Activated CD4-positive, alpha-beta T cell treated with anti-CD3 and anti-CD28 coated beads, Interleukin-2, amount 50 U/mL, for 48 hours (primary cell): ENCODE data around the gene ZFAND3.

ENCODE experiments used
- DNase-seq, 2 experiments: peaks; one replicate each; pipeline ENCODE4 v3.0.0-alpha.2; 2020

Gene ZFAND3

DNA sequence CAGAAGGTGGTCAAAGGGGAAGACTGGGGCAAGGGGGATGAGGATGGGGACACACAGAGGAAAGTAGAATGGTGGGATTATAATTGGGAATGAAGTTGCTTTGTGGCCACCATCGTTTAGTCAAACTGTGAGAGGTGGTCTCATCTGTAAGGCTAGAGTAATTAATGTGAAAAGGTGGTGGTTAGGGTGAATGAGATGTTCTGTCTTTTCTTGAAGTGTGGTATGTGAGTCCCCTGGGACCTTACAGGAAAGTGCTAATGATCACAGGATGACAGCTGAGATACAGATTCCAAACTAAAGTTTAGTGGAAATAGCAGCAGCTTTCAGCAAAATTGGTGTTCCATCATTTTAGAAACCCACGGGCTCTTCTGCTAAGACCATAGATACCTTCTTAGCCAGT, 10.7 kb downstream of the ZFAND3 start:
- DNase-seq: no peak

GRCh38 chr6:37831457-37831856, 11.9 kb downstream of the ZFAND3 start:
- no peak for DNase-seq

DNA sequence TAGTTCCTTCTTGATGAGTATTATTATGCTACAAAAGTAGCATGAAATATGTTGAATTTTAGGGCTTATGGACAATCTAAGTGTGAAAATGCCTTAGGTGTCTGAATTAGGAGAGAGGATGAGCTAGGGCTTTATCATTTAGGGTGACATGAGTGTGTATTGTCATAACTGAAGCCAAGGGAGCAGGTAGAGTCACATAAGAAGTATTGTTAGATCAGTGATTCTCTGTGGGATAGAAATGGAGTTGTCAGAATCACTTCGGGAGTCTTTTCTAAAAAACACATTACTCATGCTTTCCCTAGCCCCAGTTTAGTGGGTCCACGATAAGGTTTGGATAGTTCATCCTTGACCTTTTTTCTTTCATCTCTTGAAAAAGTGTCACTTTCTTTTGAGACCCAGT, 16.4 kb downstream of the ZFAND3 start:
- no peak for DNase-seq

GRCh38 chr6:37838219-37838921, 18.8 kb downstream of the ZFAND3 start:
- DNase-seq: no peak

- no peak for DNase-seq
Observed at GRCh38 chr6:37840143-37840939, 20.8 kb downstream of the ZFAND3 start.

DNA sequence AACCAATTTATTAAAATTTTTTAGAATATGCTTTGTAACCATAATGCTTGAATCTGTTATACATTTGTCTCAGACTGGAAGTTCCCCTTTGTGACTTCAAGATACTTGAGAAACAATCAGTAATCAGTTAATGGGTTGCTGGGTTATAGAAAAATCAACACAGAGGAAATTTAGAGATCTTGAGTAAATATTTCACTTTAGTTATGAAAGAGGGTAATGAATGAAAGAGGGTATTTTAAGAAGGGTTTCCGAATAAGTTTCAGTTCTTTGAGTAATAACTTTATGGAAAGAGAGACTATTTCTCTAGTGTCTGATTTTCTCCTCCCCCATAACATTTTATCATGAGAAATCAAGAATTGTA, 21.4 kb downstream of the ZFAND3 start:
- DNase-seq: no peak

- no peak for DNase-seq
Observed at GRCh38 chr6:37845026-37845911, 25.7 kb downstream of the ZFAND3 start.

DNA sequence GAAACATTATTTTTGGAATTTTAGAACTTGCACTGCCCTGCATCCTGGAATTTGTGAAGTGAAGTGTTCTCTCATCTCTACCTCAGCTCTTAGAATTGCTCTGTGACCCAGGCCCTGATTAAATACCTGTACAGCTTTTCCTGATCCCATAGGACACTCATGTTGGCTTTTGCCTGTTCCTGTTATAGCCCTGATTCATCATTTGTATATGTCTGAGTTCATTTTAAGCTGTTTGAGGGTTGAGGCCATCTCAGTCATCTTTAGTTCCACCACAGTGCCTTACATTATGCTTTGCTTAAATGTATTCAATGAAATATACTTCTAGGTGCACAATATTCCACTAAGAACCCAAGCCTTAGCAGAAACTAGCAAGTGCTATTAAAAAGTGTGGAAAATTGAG, 26.4 kb downstream of the ZFAND3 start:
- DNase-seq: no peak

DNA sequence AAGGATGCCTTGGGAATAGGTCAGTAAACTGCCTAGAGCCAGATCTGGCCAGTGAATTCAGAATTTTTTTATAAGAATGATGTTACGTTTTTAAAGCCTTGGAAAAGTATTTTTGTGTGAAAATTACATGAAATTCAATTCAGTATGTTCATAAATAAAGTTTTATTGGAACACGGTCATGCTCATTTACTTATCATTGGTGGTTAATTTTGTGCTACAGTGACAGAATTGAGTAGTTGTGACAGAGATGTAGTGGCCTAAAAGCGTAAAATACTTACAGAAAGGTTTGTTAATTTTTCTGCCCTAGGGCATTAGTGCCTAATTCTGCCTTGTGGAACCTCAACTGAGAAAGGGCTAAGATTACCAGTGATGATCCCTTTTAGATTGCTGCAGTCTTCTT, 28.2 kb downstream of the ZFAND3 start:
- DNase-seq: no peak

GRCh38 chr6:37848371-37848770, 28.8 kb downstream of the ZFAND3 start:
- DNase-seq: no peak

DNA sequence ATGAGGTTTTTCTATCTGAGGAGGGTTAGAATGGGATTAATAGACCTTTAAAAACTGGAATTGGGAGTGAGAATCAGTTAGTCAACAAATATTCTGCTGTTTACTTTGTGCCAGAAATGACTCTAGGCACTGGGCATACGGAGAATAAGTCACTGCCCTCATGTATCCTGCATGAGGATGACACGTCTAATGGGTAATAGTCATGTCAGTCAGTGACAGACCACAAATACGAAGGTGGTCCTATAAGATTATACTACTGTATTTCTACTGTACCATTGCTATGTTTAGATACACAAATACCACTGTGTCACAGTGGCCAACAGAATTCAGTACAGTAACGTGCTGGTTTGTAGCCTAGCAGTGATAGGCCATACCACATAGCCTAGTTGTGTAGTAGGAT, 30.7 kb downstream of the ZFAND3 start:
- no peak for DNase-seq

DNA sequence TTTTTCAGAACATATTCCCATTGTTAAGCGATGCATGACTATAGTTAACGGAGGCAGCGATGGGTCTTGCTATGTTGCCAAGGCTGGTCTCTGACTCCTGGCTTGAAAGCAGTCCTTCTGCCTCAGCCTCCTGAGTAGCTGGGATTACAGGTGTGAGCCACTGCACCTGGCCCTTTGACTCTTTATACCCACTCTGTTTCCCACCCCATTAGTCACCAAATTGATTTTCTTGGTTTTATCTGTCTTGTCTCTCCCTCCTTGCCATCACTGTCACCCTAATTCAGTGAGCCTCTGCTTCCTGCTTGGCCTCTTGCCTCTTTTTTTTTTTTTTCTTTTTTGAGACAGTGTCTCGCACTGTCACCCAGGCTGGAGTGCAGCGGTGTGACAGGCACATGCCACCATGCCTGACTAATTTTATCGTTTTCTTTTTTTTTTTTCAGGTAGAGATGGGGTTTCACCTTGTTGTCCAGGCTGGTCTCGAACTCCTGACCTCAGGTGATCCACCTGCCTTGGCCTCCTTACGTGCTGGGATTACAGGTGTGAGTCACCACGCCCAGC, 31.3 kb downstream of the ZFAND3 start:
- no peak for DNase-seq

GRCh38 chr6:37851997-37852524, 32.5 kb downstream of the ZFAND3 start:
- no peak for DNase-seq

- no peak for DNase-seq
Observed at GRCh38 chr6:37856285-37856684, 36.8 kb downstream of the ZFAND3 start.

- DNase-seq: no peak
Observed at GRCh38 chr6:37858363-37858762, 38.8 kb downstream of the ZFAND3 start.

DNA sequence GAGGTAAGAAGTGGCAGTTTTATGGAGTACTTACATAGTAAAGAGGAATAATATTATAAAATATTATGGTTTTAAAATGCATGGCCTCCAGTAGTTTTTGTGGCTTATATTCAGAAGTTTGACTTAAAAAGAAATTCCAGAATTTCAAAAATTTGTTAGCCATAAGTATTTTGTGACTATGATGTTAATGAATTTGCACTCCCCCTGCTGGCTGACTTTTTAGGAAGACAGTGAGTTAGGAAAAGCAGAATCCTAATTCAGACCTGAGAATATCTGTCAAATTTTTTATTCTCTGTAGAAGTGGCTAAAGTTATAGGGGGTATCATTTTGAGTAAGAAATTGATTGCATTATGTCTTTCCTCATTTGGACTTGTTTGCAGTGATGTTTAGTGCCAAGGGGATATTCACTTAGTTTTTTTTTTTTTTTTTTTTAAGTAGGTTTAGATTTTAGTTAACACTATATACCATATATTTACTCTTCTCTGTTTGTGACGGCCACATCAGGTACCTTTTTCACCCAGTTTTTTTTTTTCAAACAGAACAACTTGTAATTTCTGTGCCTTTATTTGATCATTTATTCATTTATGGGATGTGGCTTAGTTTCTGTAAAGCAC, 40.8 kb downstream of the ZFAND3 start:
- peak in 1 of 2 experiments; percentile 23 for DNase-seq

- no peak for DNase-seq
Observed at GRCh38 chr6:37861452-37861851, 41.9 kb downstream of the ZFAND3 start.

DNA sequence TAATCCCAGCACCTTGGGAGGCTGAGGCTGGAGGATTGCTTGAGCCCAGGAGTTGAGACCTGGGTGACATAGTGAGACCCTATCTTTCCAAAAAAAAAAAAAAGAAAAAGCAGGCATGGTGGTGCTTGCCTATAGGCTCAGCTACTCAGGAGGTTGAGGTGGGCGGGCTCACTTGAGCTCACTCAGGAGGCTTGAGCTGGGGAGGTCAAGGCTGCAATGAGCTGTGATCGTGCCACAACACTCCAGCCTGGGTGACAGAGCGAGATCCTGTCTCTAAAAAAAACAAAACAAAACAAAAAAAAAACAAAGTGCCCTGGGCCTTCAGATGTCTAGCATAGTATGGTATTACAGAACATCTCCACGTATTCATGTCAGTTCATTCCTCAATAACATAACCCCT, 42.9 kb downstream of the ZFAND3 start:
- no peak for DNase-seq

DNA sequence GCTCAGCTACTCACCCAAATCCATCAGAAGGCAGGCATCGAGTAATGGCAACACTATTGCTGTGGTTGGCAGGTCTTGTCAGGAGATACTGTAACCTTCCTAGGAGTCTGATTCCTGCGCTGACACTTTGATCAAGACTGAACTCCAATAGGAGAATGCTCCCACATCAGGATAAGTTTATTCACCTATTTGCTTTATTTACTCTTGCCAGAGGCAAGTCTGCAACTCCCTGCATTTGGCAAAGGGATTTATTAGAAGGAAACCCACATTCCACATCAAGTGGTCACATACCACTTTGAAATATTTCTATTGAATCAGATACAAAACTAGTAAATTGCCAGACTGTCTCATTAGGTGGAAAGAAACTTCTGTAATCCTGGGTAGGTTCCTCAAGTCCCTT, 43.5 kb downstream of the ZFAND3 start:
- DNase-seq: no peak

DNA sequence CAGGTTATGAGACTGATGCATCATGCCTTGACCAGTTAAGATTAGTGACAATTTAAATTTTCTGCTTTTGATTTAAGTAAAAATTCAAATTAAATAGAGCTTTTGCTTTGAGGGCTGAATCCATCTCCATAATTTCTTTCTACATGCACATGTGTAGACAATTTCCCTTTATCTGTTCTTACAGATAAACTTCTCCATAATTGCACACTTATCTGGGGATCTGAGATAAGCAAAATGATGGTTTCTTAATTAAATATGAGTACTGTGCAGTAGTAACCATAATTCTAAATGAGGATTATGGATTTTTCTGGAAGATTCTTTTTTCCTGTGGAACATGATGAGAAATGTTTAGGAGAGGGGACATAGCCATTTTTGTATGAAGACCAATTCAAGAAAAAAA, 44.7 kb downstream of the ZFAND3 start:
- no peak for DNase-seq

GRCh38 chr6:37865504-37865903, 46.0 kb downstream of the ZFAND3 start:
- DNase-seq: no peak
